Mucosa of stomach (tissue), 1 donor: ENCODE results near the gene ZKSCAN5.

Experiments used
- H3K27me3 ChIP-seq: one replicate; pipeline ENCODE4 v1.7.0; 2013; ENCODE audit warnings: mild to moderate bottlenecking, low read length; ENCODE audit not compliant: control insufficient read depth, insufficient read depth
- H3K36me3 ChIP-seq: one replicate; pipeline ENCODE4 v1.7.0; 2013; ENCODE audit warnings: low read length; ENCODE audit not compliant: control insufficient read depth, insufficient read depth
- H3K4me1 ChIP-seq: one replicate; pipeline ENCODE4 v1.7.0; 2013; ENCODE audit warnings: mild to moderate bottlenecking, low read length; ENCODE audit not compliant: control insufficient read depth, insufficient read depth
- H3K4me3 ChIP-seq: one replicate; pipeline ENCODE4 v1.7.0; 2013; ENCODE audit warnings: low read length
- H3K9ac ChIP-seq: one replicate; pipeline ENCODE4 v1.7.0; 2013; ENCODE audit warnings: mild to moderate bottlenecking, low read length, moderate library complexity
- H3K9me3 ChIP-seq: one replicate; pipeline ENCODE4 v1.7.0; 2013; ENCODE audit warnings: mild to moderate bottlenecking, low read length, moderate library complexity; ENCODE audit not compliant: control insufficient read depth
- donor health status: Pancreatic carcinoma.

Gene ZKSCAN5

GRCh38 chr7:99472561-99473314 lies 31.7 kb upstream of the ZKSCAN5 start, which contains the start of gene ZNF789:
Gene ZNF789, plus strand, starts transcription at chr7:99472890. Its CDS starts 3,567 bp downstream, at chr7:99476457.
- Histone ChIP-seq H3K4me3 (peak within 1 kb of the TSS; percentile 91), H3K9ac (peak within 1 kb of the TSS; percentile 81), H3K4me1 (peaks cover 8% of the 10 kb centered on the region), H3K36me3 (no peaks in the 10 kb centered on the region), H3K9me3 (no peaks in the 10 kb centered on the region), H3K27me3 (no peaks in the 10 kb centered on the region)

- H3K9me3 ChIP-seq, result no peaks in the 10 kb centered on the region
- H3K4me1 ChIP-seq, result peaks cover 8% of the 10 kb centered on the region
- no peaks in the 10 kb centered on the region for H3K27me3 ChIP-seq
- peak overlapping the region; percentile 81 for H3K9ac ChIP-seq
- no peaks in the 10 kb centered on the region for H3K36me3 ChIP-seq
- peak overlapping the region; percentile 91 for H3K4me3 ChIP-seq
Measured at GRCh38 chr7:99473315-99473596, 31.2 kb upstream of the ZKSCAN5 start.

GRCh38 chr7:99476107-99476506 lies 28.4 kb upstream of the ZKSCAN5 start:
- Histone ChIP-seq H3K4me3 (no peak overlapping the region), H3K36me3 (no peaks in the 10 kb centered on the region), H3K9me3 (no peaks in the 10 kb centered on the region), H3K4me1 (peaks cover 8% of the 10 kb centered on the region), H3K9ac (no peak overlapping the region), H3K27me3 (no peaks in the 10 kb centered on the region)

GRCh38 chr7:99478464-99479440 lies 25.7 kb upstream of the ZKSCAN5 start:
- Histone ChIP-seq H3K9ac (no peak overlapping the region), H3K4me3 (no peak overlapping the region), H3K27me3 (no peaks in the 10 kb centered on the region), H3K9me3 (no peaks in the 10 kb centered on the region), H3K36me3 (no peaks in the 10 kb centered on the region), H3K4me1 (peaks cover 3% of the 10 kb centered on the region)

- no peaks in the 10 kb centered on the region for H3K36me3 ChIP-seq
Measured at GRCh38 chr7:99485094-99485493, 19.4 kb upstream of the ZKSCAN5 start.

GRCh38 chr7:99489235-99489634 lies 15.2 kb upstream of the ZKSCAN5 start:
- peaks cover 6% of the 10 kb centered on the region for H3K9me3 ChIP-seq
- H3K4me1 ChIP-seq, result no peaks in the 10 kb centered on the region
- H3K4me3 ChIP-seq, result no peak overlapping the region
- no peak overlapping the region for H3K9ac ChIP-seq
- H3K27me3 ChIP-seq, result no peaks in the 10 kb centered on the region
- peaks cover 8% of the 10 kb centered on the region for H3K36me3 ChIP-seq

More at GRCh38 chr7:99485094-99485493, 19.4 kb upstream of the ZKSCAN5 start:
- Histone ChIP-seq H3K4me1 (no peaks in the 10 kb centered on the region), H3K9me3 (no peaks in the 10 kb centered on the region), H3K27me3 (no peaks in the 10 kb centered on the region), H3K9ac (no peak overlapping the region), H3K4me3 (no peak overlapping the region)

GRCh38 chr7:99490878-99491277 lies 13.6 kb upstream of the ZKSCAN5 start:
- H3K4me1 ChIP-seq, result no peaks in the 10 kb centered on the region
- H3K9ac ChIP-seq, result no peak overlapping the region
- H3K36me3 ChIP-seq, result peaks cover 10% of the 10 kb centered on the region

GRCh38 chr7:99493823-99494222 lies 10.6 kb upstream of the ZKSCAN5 start:
- Histone ChIP-seq H3K9me3 (peaks cover 6% of the 10 kb centered on the region), H3K9ac (no peak overlapping the region), H3K27me3 (no peaks in the 10 kb centered on the region), H3K4me1 (peaks cover 14% of the 10 kb centered on the region), H3K36me3 (peaks cover 14% of the 10 kb centered on the region), H3K4me3 (peak overlapping the region; percentile 5)

More at GRCh38 chr7:99490878-99491277, 13.6 kb upstream of the ZKSCAN5 start:
- Histone ChIP-seq H3K27me3 (no peaks in the 10 kb centered on the region), H3K4me3 (no peak overlapping the region), H3K9me3 (peaks cover 6% of the 10 kb centered on the region)

GRCh38 chr7:99497766-99498545 lies 6.5 kb upstream of the ZKSCAN5 start:
- H3K9ac ChIP-seq, result peak overlapping the region; percentile 93
- H3K4me1 ChIP-seq, result peaks cover 14% of the 10 kb centered on the region
- peaks cover 14% of the 10 kb centered on the region for H3K36me3 ChIP-seq
- peaks cover 6% of the 10 kb centered on the region for H3K9me3 ChIP-seq
- H3K4me3 ChIP-seq, result no peak overlapping the region
- H3K27me3 ChIP-seq, result no peaks in the 10 kb centered on the region

GRCh38 chr7:99498546-99498944 lies 5.9 kb upstream of the ZKSCAN5 start:
- H3K27me3 ChIP-seq, result no peaks in the 10 kb centered on the region
- peak overlapping the region; percentile 97 for H3K4me3 ChIP-seq
- peaks cover 14% of the 10 kb centered on the region for H3K4me1 ChIP-seq
- H3K9ac ChIP-seq, result peak overlapping the region; percentile 93
- H3K9me3 ChIP-seq, result peaks cover 6% of the 10 kb centered on the region
- H3K36me3 ChIP-seq, result peaks cover 13% of the 10 kb centered on the region

- Histone ChIP-seq H3K4me3 (peak overlapping the region; percentile 97), H3K27me3 (no peaks in the 10 kb centered on the region), H3K9ac (peak overlapping the region; percentile 93), H3K4me1 (peaks cover 14% of the 10 kb centered on the region), H3K9me3 (no peaks in the 10 kb centered on the region), H3K36me3 (peaks cover 5% of the 10 kb centered on the region)
Measured at GRCh38 chr7:99499371-99499720, 5.1 kb upstream of the ZKSCAN5 start.
